DOHH2 (cell line): ENCODE results near the gene SRP19.

Experiments used
- CTCF ChIP-seq: fragments of 200-600 bp; sonication (generic); IDR thresholded peaks from one replicate; pipeline ENCODE4 v1.5.1; 2014; ENCODE audit warnings: antibody characterized with exemption, mild to moderate bottlenecking, low read depth, low read length; ENCODE audit not compliant: poor library complexity, severe bottlenecking
- EZH2phosphoT487 ChIP-seq: fragments of 200-600 bp; sonication (generic); IDR thresholded peaks from 2 replicates; pipeline ENCODE4 v1.6.1; 2017; ENCODE audit warnings: borderline replicate concordance, mild to moderate bottlenecking, antibody characterized with exemption, low read length, moderate library complexity, mixed read lengths

GRCh38 chr5:112914584-112914983, 53.5 kb downstream of the SRP19 start:
- no peak for TF ChIP-seq CTCF
- no peak for TF ChIP-seq EZH2phosphoT487
